ENCODE results near the gene PLOD1. TPM values are rescaled to one million over a fixed set of nuclear protein-coding genes. Genes with fewer than 3 reads are reported as not detected.

The PLOD1 gene
- polyA plus RNA-seq (2011; rRNA removed) (314 and 427 TPM in 2 replicates), polyA minus RNA-seq (2011; rRNA and poly(A)+ RNA removed) (219 and 313 TPM in 2 replicates)

DNA sequence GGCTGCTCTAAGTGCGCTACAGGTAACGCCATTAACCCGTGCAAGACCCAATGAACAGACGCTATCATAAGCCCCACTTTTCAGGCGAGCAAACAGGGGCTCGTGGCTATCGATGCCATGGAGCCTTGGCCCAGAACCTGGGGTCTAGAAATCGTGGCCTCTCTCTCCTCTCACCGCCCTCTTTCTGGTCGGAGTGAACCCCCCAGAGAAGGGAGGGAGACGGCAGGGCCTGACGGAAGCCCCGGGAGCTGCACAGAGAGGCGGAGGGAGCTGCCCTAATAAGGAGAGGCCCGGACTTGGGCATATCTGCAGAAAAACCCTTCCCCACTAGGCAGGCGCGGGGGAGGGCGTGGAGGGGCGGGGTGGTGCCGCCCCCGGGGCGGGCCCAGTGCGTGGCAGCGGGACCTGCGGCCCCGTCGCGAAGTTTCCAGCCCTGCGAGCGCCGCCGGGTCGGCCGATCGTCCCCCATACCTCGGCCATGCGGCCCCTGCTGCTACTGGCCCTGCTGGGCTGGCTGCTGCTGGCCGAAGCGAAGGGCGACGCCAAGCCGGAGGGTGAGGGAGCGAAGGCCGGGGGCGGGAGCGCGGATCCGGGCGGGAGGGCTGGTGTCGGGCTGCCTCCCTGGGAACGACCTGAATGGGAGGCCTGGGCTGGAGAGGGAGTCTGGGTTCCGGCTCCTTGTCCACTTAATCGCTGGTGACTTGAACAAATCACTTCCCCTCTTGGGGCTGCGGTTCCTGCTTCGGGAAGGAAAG lies at the start of gene PLOD1:
TSS of gene PLOD1 (plus strand) at position 416 of the 755 bp plus-strand sequence. CDS start at position 479, 63 bp downstream.
- H3K4me3 ChIP-seq (ENCODE audit: low read depth, low read length): peak within 1 kb of the TSS; percentile 80
- ChIA-PET POLR2A (interaction anchor here (0.6 to 1.0 kb wide), 4 partner anchors 10 to 26 kb away, joined by 4 to 9 read pairs (median 5); no protein-coding TSS in a partner anchor), CTCF (interaction anchor here (1.0 kb wide), 1 partner anchor 27 kb away, joined by 5 read pairs; no protein-coding TSS in a partner anchor)
- TF ChIP-seq, protein P1, sequence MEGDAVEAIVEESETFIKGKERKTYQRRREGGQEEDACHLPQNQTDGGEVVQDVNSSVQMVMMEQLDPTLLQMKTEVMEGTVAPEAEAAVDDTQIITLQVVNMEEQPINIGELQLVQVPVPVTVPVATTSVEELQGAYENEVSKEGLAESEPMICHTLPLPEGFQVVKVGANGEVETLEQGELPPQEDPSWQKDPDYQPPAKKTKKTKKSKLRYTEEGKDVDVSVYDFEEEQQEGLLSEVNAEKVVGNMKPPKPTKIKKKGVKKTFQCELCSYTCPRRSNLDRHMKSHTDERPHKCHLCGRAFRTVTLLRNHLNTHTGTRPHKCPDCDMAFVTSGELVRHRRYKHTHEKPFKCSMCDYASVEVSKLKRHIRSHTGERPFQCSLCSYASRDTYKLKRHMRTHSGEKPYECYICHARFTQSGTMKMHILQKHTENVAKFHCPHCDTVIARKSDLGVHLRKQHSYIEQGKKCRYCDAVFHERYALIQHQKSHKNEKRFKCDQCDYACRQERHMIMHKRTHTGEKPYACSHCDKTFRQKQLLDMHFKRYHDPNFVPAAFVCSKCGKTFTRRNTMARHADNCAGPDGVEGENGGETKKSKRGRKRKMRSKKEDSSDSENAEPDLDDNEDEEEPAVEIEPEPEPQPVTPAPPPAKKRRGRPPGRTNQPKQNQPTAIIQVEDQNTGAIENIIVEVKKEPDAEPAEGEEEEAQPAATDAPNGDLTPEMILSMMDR (IDR thresholded peaks at IDR 0.05; ENCODE audit: low read depth, low read length): no peak
- peak within 1 kb of the TSS; percentile 87 for H3K27ac ChIP-seq (ENCODE audit: low read depth, low read length)
- no peaks in the 10 kb centered on the region for H3K27me3 ChIP-seq (ENCODE audit: control insufficient read depth, insufficient read depth, low read length)
- DNase-seq (ENCODE audit: low read depth, low spot score): peak; percentile 71
- no peaks in the 10 kb centered on the region; the same call in 1 of the 2 replicates for H3K9me3 ChIP-seq (ENCODE audit: control insufficient read depth, insufficient read depth, low read length)

GRCh38 chr1:11885916-11886315 lies 48.6 kb upstream of the PLOD1 start:
- CTCF ChIA-PET: no interaction called here
- peaks cover 4% of the 10 kb centered on the region; the same call in 1 of the 2 replicates for H3K9me3 ChIP-seq (ENCODE audit: control insufficient read depth, insufficient read depth, low read length)
- no peak overlapping the region for H3K4me3 ChIP-seq (ENCODE audit: low read depth, low read length)
- TF ChIP-seq, protein P1 (IDR thresholded peaks at IDR 0.05; ENCODE audit: low read depth, low read length): no peak
- peaks cover 42% of the 10 kb centered on the region for H3K27me3 ChIP-seq (ENCODE audit: control insufficient read depth, insufficient read depth, low read length)
- H3K27ac ChIP-seq (ENCODE audit: low read depth, low read length): no peak overlapping the region
- POLR2A ChIA-PET: interaction anchor here (0.5 to 2.7 kb wide), 2 partner anchors 14 to 22 kb away, joined by 3 to 9 read pairs; no protein-coding TSS in a partner anchor
- no peak for DNase-seq (ENCODE audit: low read depth, low spot score)

DNA sequence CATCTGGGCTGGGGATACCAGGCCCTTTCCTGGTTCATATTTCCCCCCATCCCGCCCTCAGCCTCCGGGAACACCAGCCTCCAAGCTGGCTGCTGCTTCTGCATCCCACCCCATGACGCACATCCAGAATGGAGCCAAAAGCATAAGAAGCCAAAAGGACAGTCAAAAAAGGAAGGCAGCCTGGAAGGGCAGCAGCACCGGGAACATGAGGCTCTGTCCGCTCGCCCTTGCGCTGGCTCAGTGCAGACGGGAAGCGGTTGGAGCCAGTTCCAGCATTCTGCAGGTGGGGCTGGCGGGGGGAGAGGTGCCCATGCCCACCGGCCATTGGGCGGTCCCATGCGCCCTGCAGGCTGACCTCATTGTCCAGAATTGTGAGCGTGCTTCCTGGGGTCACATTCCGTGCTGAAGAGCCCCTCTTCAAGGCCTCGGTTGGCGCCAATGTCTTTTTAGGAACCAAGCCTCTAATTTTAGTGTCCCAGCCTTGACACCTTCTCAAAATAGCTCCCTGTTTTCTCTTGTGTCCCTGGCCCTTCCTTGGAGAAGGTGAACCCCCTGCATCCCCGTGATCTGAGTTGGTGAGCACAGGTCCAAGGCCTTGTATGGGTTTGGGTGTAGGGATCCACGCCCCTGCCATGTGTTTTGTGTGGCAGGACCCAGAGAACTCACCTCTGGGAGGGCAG lies 47.4 kb upstream of the PLOD1 start:
- H3K27me3 ChIP-seq (ENCODE audit: control insufficient read depth, insufficient read depth, low read length): peaks cover 42% of the 10 kb centered on the region
- no peak for DNase-seq (ENCODE audit: low read depth, low spot score)
- peaks cover under 1% of the 10 kb centered on the region; the same call in 1 of the 2 replicates for H3K9me3 ChIP-seq (ENCODE audit: control insufficient read depth, insufficient read depth, low read length)
- ChIA-PET POLR2A (interaction anchor here (1.2 to 2.7 kb wide), 2 partner anchors 21 kb away, joined by 6 to 9 read pairs; no protein-coding TSS in a partner anchor), CTCF (interaction anchor here (1.0 kb wide), 1 partner anchor 21 kb away, joined by 3 read pairs; no protein-coding TSS in a partner anchor)
- H3K4me3 ChIP-seq (ENCODE audit: low read depth, low read length): no peak overlapping the region
- TF ChIP-seq, protein P1 (IDR thresholded peaks at IDR 0.05; ENCODE audit: low read depth, low read length): no peak
- no peak overlapping the region for H3K27ac ChIP-seq (ENCODE audit: low read depth, low read length)

GRCh38 chr1:11887666-11888007 lies 46.9 kb upstream of the PLOD1 start:
- ChIA-PET CTCF (interaction anchor here (1.0 kb wide), 1 partner anchor 20 kb away, joined by 3 read pairs; no protein-coding TSS in a partner anchor), POLR2A (interaction anchor here (1.2 kb wide), 1 partner anchor 20 kb away, joined by 6 read pairs; no protein-coding TSS in a partner anchor)
- TF ChIP-seq, protein P1 (IDR thresholded peaks at IDR 0.05; ENCODE audit: low read depth, low read length): no peak

More at GRCh38 chr1:11887666-11888007, 46.9 kb upstream of the PLOD1 start:
- no peak for DNase-seq (ENCODE audit: low read depth, low spot score)
- H3K27me3 ChIP-seq (ENCODE audit: control insufficient read depth, insufficient read depth, low read length): peaks cover 42% of the 10 kb centered on the region
- no peak overlapping the region for H3K27ac ChIP-seq (ENCODE audit: low read depth, low read length)
- no peaks in the 10 kb centered on the region; the same call in 1 of the 2 replicates for H3K9me3 ChIP-seq (ENCODE audit: control insufficient read depth, insufficient read depth, low read length)
- no peak overlapping the region for H3K4me3 ChIP-seq (ENCODE audit: low read depth, low read length)

Measured in AG04450 (cell line).